LNCaP clone FGC (cell line): ENCODE measurements around the gene PCDHGA11.
"Not testable (repeated sequence)": the region's sequence is repeated elsewhere in the genome, so short reads cannot be mapped to it uniquely, and the experiment has no call there.

Experiments used
- DNase-seq: peaks from one replicate; pipeline ENCODE4 v3.0.0-alpha.2; 2011; ENCODE audit warnings: low read depth
- H3K4me3 ChIP-seq: 2 replicates; pipeline ENCODE4 v1.5.1; 2011; ENCODE audit warnings: mild to moderate bottlenecking, low read depth, low read length, control low read depth
- TF ChIP-seq, protein P1 (sequence below): IDR thresholded peaks from 2 replicates; pipeline ENCODE4 v1.5.1; 2012; ENCODE audit warnings: mild to moderate bottlenecking; ENCODE audit not compliant: control insufficient read depth, insufficient read depth; ENCODE audit errors: extremely low read depth

PCDHGA11 gene

DNA sequence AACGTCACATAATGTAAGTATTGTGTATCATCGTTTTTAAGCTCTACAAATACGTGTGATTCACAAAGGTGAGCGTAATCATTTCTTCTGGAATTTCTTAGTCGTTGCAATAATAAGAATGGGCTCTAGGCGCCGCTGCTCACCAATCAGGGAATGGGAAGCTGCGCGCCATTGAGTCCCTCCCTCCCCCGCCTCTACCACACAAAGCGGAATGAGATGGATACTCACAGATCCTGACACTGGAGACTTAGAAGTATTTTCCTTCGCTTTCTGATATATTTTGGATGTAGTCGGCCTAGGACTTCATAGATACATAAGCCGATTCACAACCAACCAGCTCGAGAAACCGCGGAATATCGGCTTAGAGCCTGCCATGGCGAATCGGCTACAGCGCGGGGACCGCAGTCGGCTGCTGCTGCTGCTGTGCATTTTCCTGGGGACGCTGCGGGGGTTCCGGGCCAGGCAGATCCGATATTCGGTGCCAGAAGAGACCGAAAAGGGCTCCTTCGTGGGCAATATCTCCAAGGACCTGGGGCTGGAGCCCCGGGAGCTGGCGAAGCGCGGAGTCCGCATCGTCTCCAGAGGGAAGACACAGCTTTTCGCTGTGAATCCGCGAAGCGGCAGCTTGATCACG is at the start of gene PCDHGA11:
TSS of gene PCDHGA11 (plus strand) at position 197 of the 634 bp plus-strand sequence. CDS start at position 374, 177 bp downstream.
- no peak for DNase-seq
- TF ChIP-seq, protein P1, sequence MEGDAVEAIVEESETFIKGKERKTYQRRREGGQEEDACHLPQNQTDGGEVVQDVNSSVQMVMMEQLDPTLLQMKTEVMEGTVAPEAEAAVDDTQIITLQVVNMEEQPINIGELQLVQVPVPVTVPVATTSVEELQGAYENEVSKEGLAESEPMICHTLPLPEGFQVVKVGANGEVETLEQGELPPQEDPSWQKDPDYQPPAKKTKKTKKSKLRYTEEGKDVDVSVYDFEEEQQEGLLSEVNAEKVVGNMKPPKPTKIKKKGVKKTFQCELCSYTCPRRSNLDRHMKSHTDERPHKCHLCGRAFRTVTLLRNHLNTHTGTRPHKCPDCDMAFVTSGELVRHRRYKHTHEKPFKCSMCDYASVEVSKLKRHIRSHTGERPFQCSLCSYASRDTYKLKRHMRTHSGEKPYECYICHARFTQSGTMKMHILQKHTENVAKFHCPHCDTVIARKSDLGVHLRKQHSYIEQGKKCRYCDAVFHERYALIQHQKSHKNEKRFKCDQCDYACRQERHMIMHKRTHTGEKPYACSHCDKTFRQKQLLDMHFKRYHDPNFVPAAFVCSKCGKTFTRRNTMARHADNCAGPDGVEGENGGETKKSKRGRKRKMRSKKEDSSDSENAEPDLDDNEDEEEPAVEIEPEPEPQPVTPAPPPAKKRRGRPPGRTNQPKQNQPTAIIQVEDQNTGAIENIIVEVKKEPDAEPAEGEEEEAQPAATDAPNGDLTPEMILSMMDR: 0 out of 2 replicates have a peak, but pooled peaks have one; percentile 5
- no peak within 1 kb of the TSS for H3K4me3 ChIP-seq

DNA sequence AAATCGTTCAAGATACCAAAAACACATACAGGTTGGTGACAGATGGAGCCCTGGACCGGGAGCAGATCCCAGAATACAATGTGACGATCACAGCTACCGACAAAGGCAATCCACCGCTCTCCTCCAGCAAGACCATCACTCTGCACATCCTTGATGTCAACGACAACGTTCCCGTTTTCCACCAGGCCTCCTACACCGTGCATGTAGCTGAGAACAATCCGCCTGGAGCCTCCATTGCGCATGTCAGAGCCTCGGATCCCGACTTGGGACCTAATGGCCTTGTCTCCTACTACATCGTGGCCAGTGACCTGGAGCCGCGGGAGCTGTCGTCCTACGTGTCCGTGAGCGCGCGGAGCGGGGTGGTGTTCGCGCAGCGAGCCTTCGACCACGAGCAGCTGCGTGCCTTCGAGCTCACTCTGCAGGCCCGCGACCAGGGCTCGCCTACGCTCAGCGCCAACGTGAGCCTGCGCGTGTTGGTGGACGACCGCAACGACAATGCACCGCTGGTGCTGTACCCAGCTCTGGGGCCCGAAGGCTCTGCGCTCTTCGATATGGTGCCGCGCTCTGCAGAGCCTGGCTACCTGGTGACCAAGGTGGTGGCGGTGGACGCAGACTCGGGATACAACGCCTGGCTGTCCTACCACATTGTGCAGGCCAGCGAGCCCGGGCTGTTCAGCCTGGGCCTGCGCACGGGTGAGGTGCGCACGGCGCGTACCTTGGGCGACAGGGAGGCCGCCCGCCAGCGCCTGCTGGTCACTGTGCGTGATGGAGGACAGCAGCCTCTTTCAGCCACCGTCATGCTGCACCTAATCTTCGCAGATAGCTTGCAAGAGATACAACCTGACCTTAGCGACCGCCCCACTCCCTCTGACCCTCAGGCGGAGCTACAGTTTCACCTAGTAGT is 49.0 kb upstream of the PCDHGA11 start:
- TF ChIP-seq, protein P1: no peak
- no peak overlapping the region for H3K4me3 ChIP-seq

DNA sequence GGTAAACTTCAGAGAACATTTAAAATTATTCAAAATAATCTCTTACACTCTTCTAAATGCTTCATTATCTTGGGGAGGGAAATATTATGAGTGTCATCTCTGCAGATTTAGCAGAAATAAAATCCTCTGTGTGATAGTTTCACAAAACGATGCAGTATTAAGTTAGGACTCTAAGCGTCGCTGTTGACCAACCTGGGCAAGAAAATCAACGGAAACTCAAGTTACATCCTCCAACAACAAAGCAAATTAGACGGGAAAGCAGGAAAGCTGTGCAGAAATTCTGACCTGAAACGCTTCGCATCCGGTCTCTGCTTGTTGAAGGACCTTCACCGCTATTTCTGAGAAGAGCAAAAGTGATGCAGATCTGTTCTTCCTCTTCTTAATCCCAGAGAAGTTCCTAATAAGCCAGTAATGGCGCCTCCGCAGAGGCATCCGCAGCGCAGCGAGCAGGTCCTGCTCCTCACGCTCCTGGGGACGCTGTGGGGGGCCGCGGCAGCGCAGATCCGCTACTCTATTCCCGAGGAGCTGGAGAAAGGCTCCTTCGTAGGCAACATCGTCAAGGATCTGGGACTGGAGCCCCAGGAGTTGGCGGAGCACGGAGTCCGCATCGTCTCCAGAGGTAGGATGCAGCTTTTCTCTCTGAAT is 47.1 kb upstream of the PCDHGA11 start, which contains the start of gene PCDHGA6:
TSS of gene PCDHGA6 (plus strand) at position 219 of the 645 bp plus-strand sequence. CDS start at position 412, 193 bp downstream.
- TF ChIP-seq, protein P1: peak; percentile 35
- DNase-seq: no peak
- peak within 1 kb of the TSS; percentile 21; the same call in 1 of the 2 replicates for H3K4me3 ChIP-seq

More for the DNA sequence above, 49.0 kb upstream of the PCDHGA11 start:
- DNase-seq: no peak

DNA sequence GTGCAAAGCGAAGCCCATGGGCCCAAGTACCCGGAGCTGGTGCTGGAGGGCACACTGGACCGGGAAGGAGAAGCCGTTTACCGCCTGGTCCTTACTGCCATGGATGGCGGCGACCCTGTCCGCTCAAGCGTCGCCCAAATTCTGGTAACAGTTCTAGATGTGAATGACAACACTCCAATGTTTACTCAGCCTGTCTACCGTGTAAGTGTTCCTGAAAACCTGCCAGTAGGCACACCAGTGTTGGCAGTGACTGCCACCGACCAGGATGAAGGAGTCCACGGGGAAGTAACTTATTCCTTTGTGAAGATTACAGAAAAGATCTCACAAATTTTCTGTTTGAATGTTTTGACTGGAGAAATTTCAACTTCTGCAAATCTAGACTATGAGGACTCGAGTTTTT is 46.2 kb upstream of the PCDHGA11 start:
- DNase-seq: no peak
- H3K4me3 ChIP-seq: no peak overlapping the region
- TF ChIP-seq, protein P1: no peak

DNA sequence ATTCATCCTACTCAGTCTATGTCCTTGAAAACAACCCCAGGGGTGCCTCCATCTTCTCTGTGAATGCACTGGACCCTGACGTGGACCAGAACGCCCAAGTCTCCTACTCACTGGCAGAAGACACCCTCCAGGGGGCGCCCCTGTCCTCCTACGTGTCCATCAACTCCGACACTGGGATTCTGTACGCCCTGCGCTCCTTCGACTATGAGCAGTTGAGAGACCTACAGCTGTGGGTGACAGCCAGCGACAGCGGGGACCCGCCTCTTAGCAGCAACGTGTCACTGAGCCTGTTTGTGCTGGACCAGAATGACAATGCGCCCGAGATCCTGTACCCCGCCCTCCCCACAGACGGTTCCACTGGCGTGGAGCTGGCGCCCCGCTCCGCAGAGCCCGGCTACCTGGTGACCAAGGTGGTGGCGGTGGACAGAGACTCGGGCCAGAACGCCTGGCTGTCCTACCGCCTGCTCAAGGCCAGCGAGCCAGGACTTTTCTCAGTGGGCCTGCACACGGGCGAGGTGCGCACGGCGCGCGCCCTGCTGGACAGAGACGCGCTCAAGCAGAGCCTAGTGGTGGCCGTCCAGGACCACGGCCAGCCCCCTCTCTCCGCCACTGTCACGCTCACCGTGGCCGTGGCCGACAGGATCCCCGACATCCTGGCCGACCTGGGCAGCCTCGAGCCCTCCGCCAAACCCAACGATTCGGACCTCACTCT is 45.3 kb upstream of the PCDHGA11 start:
- not testable (repeated sequence) for H3K4me3 ChIP-seq, DNase-seq

DNA sequence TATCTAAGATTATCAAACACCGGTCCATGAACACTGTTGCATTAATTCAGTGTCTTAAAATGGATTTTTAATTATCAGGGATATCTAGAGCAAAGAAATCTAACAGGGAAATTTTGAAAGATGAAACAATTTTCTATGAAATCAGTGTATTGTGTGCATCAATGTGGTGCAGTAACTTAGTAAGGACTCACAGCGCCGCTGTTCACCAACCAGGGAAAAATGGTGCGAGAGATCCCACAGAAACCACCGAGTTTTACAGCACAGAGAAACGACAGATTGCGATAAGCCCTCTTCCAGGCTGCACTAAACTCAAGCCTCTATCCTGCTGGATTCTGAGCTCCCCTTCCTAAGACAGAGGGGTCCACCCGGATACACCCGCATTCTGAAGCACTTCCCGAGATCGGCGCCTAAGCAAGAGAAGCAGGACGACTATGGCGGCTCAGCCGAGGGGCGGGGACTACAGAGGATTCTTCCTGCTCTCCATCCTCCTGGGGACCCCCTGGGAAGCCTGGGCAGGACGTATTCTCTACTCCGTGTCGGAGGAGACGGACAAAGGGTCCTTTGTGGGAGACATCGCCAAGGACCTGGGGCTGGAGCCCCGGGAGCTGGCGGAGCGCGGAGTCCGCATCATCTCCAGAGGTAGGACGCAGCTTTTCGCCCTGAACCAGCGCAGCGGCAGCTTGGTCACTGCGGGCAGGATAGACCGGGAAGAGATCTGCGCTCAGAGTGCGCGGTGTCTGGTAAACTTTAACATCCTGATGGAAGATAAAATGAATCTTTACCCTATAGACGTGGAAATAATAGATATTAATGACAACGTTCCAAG is 38.2 kb upstream of the PCDHGA11 start, which contains the start of gene PCDHGA7:
TSS of gene PCDHGA7 (plus strand) at position 274 of the 826 bp plus-strand sequence. CDS start at position 432, 158 bp downstream.
- peak within 1 kb of the TSS; percentile 65 for H3K4me3 ChIP-seq
- no peak for DNase-seq
- TF ChIP-seq, protein P1: peak; percentile 57
